IMR-90 (cell line): ENCODE results near the gene FADS6. TPM values are rescaled to one million over a fixed set of nuclear protein-coding genes. Genes with fewer than 3 reads are reported as not detected.
A peak's percentile ranks its signal among the peaks of the same experiment; 100 is the strongest.

Experiments used
- ATAC-seq: fragments of 200-7000 bp; cut with Tn5 transposase; 2 replicates; pipeline ENCODE4 v1.9.1; 2020; ENCODE audit warnings: low read depth, mild to moderate bottlenecking, moderate library complexity
- BruUV-seq: library from RNA; stranded (reverse); fragments of 400-500 nt; replicated peaks from 2 replicates; lab custom pipeline; 2021; lab: Mats Ljungman, UMichigan
- CTCF ChIA-PET: fragments of 300-600 bp; formaldehyde crosslinking; extraction: SDS; loops from one replicate; lab custom pipeline; 2021; ENCODE audit warnings: antibody characterized with exemption; lab: Yijun Ruan, JAX
- POLR2A ChIA-PET: fragments of 300-600 bp; sonication (Branson Sonifier 250); formaldehyde crosslinking; loops from one replicate; lab custom pipeline; 2022; ENCODE audit warnings: antibody characterized with exemption; ENCODE audit not compliant: unreplicated experiment; lab: Charles Lee
- DNase-seq: peaks from one replicate; pipeline ENCODE4 v3.0.0; 2013
- H2AFZ ChIP-seq: replicated peaks from 2 replicates; pipeline ENCODE3; 2013; ENCODE audit warnings: low read length, mild to moderate bottlenecking; ENCODE audit not compliant: poor library complexity
- H2AK5ac ChIP-seq: 2 replicates; pipeline ENCODE4 v1.6.1; 2013; ENCODE audit warnings: low read depth, low read length, inconsistent platforms
- H2AK9ac ChIP-seq: replicated peaks from 2 replicates; pipeline ENCODE3; 2013; ENCODE audit warnings: mild to moderate bottlenecking, low read depth, low read length, moderate library complexity; ENCODE audit not compliant: poor library complexity
- H2BK120ac ChIP-seq: 2 replicates; pipeline ENCODE4 v1.6.1; 2013; ENCODE audit warnings: low read depth, low read length, inconsistent platforms
- H2BK15ac ChIP-seq: 3 replicates; pipeline ENCODE4 v1.6.1; 2013; ENCODE audit warnings: low read depth, low read length, inconsistent platforms
- H2BK20ac ChIP-seq: 2 replicates; pipeline ENCODE4 v1.6.1; 2013; ENCODE audit warnings: low read depth, mild to moderate bottlenecking, inconsistent platforms, low read length, moderate library complexity
- H2BK5ac ChIP-seq: 2 replicates; pipeline ENCODE4 v1.6.1; 2013; ENCODE audit warnings: mild to moderate bottlenecking, low read depth, low read length, inconsistent platforms; ENCODE audit not compliant: poor library complexity, severe bottlenecking
- H3K14ac ChIP-seq: replicated peaks from 2 replicates; pipeline ENCODE4 v1.6.1; 2013; ENCODE audit warnings: low read depth, low read length, inconsistent platforms
- H3K18ac ChIP-seq: 2 replicates; pipeline ENCODE4 v1.6.1; 2013; ENCODE audit warnings: low read depth, low read length, control low read depth
- H3K23ac ChIP-seq: 2 replicates; pipeline ENCODE4 v1.6.1; 2013; ENCODE audit warnings: low read depth, low read length, inconsistent platforms
- H3K27ac ChIP-seq: 2 replicates; pipeline ENCODE4 v1.5.1; 2013; ENCODE audit warnings: mild to moderate bottlenecking, control low read depth, low read length; ENCODE audit not compliant: insufficient read depth
- H3K27me3 ChIP-seq: 2 replicates; pipeline ENCODE4 v1.6.1; 2013; ENCODE audit warnings: low read length; ENCODE audit not compliant: control insufficient read depth, insufficient read depth
- H3K36me3 ChIP-seq: 2 replicates; pipeline ENCODE4 v1.6.1; 2013; ENCODE audit warnings: low read length, mixed read lengths; ENCODE audit not compliant: control insufficient read depth, insufficient read depth
- H3K4ac ChIP-seq: 2 replicates; pipeline ENCODE4 v1.6.1; 2013; ENCODE audit warnings: low read depth, low read length, inconsistent platforms
- H3K4me1 ChIP-seq: 2 replicates; pipeline ENCODE4 v1.6.1; 2013; ENCODE audit warnings: low read length, mixed read lengths; ENCODE audit not compliant: control insufficient read depth, insufficient read depth
- H3K4me2 ChIP-seq: 2 replicates; pipeline ENCODE4 v1.6.1; 2013; ENCODE audit warnings: low read depth, mild to moderate bottlenecking, control low read depth, low read length, moderate library complexity
- H3K4me3 ChIP-seq: 2 replicates; pipeline ENCODE4 v1.5.1; 2013; ENCODE audit warnings: low read depth, mild to moderate bottlenecking, control low read depth, low read length, moderate library complexity; ENCODE audit not compliant: insufficient read depth
- H3K56ac ChIP-seq: 2 replicates; pipeline ENCODE4 v1.6.1; 2013; ENCODE audit warnings: low read length, inconsistent platforms; ENCODE audit not compliant: insufficient read depth; ENCODE audit errors: extremely low read depth
- H3K79me1 ChIP-seq, 2 experiments: 2 replicates each; pipeline ENCODE4 v1.6.1; 2013; ENCODE audit warnings: low read length in 2 of 2, inconsistent platforms in 1 of 2, low read depth in 1 of 2
- H3K9ac ChIP-seq: 2 replicates; pipeline ENCODE4 v1.6.1; 2013; ENCODE audit warnings: low read depth, low read length, control low read depth
- H3K9me1 ChIP-seq: 2 replicates; pipeline ENCODE4 v1.6.1; 2013; ENCODE audit warnings: low read length, inconsistent platforms; ENCODE audit not compliant: insufficient read depth
- H3K9me3 ChIP-seq: 2 replicates; pipeline ENCODE4 v1.6.1; 2013; ENCODE audit warnings: low read length; ENCODE audit not compliant: control insufficient read depth, insufficient read depth
- H4K20me1 ChIP-seq: 2 replicates; pipeline ENCODE4 v1.6.1; 2013; ENCODE audit warnings: low read length, inconsistent platforms; ENCODE audit not compliant: insufficient read depth
- H4K5ac ChIP-seq: 2 replicates; pipeline ENCODE4 v1.6.1; 2013; ENCODE audit warnings: mild to moderate bottlenecking, low read depth, low read length, control low read depth
- H4K8ac ChIP-seq, 2 experiments: 2 replicates each; pipeline ENCODE4 v1.6.1; 2013; ENCODE audit warnings: low read depth in 2 of 2, low read length in 2 of 2, control low read depth in 1 of 2, inconsistent platforms in 1 of 2
- H4K91ac ChIP-seq: 2 replicates; pipeline ENCODE4 v1.6.1; 2013; ENCODE audit warnings: low read depth, low read length, inconsistent platforms; ENCODE audit not compliant: insufficient read depth
- CHD1 ChIP-seq: IDR thresholded peaks from 2 replicates; pipeline ENCODE4 v1.6.1; 2012; ENCODE audit warnings: low read depth, low read length, improper control_type of control experiment
- CTCF ChIP-seq: conservative IDR thresholded peaks from 2 replicates; pipeline ENCODE4 v1.5.1; 2012; ENCODE audit warnings: mild to moderate bottlenecking, low read depth, low read length, improper control_type of control experiment
- ELK1 ChIP-seq: fragments of 150-350 bp; IDR thresholded peaks from 2 replicates; pipeline ENCODE4 v1.6.1; 2016; ENCODE audit warnings: low read depth, mild to moderate bottlenecking, low read length, moderate library complexity, borderline replicate concordance
- NFE2L2 ChIP-seq: fragments of 150-350 bp; IDR thresholded peaks from 2 replicates; pipeline ENCODE4 v1.6.1; 2016; ENCODE audit warnings: low read depth, mild to moderate bottlenecking, low read length
- RFX5 ChIP-seq: IDR thresholded peaks from 2 replicates; pipeline ENCODE4 v1.8.0; 2012; ENCODE audit warnings: low read depth, mild to moderate bottlenecking, low read length, moderate library complexity
- USF2 ChIP-seq: fragments of 150-350 bp; IDR thresholded peaks from 2 replicates; pipeline ENCODE4 v1.6.1; 2017; ENCODE audit warnings: mild to moderate bottlenecking, antibody characterized with exemption, low read length, low read depth
- WGBS, 2 experiments: methylation state at CpG; one replicate each; pipeline versions ENCODE4 v1.1.5 to v1.1.7; 2013; ENCODE audit warnings: missing lambda C conversion rate in 2 of 2; ENCODE audit not compliant: insufficient read length in 1 of 2; ENCODE audit errors: extremely low coverage in 2 of 2; 5-methylcytosine and 5-hydroxymethylcytosine counted together
- dilution Hi-C: fragments of 300-500 bp; cut with HindIII; formaldehyde crosslinking; loops from one replicate; pipeline ENCODE4 v1.14.3; 2018; ENCODE audit warnings: low sequenced_read_pairs; ENCODE audit not compliant: unreplicated experiment
- in situ Hi-C: fragments of 300-500 bp; cut with MboI; formaldehyde crosslinking; loops from 3 replicates; pipeline ENCODE4 v1.14.3; 2019; ENCODE audit warnings: low sequenced_read_pairs, inconsistent platforms, mixed read lengths
- intact Hi-C: fragments of 100-400 bp; cut with micrococcal nuclease; formaldehyde crosslinking; loops from 2 replicates; pipeline ENCODE4 v1.10.0; 2022
- polyA plus RNA-seq, 3 experiments: library from polyadenylated mRNA; depleted of rRNA; stranded (reverse); fragments of >200 nt; gene quantifications; 2 replicates each; pipeline ENCODE4 v1.2.3, GENCODE V29; 2012; ENCODE audit warnings: low replicate concordance in 1 of 3
- total RNA-seq: library from RNA; depleted of rRNA; stranded (reverse); fragments of >200 nt; gene quantifications from 2 replicates; pipeline ENCODE4 v1.2.3, GENCODE V29; 2012

The FADS6 gene
- total and polyA plus RNA-seq, 2 of the 4 experiments (the other 2 are of a cell fraction) = not detected

- Histone ChIP-seq H3K36me3 (no peaks in the 10 kb centered on the region), H3K14ac (no peak overlapping the region), H3K27ac (no peak overlapping the region), H3K4me2 (no peak overlapping the region), H3K27me3 (peaks cover 74% of the 10 kb centered on the region), H3K4me3 (no peak overlapping the region), H2BK15ac (no peak overlapping the region), H3K4me1 (no peaks in the 10 kb centered on the region), H2AK5ac (no peak overlapping the region), H3K56ac (no peak overlapping the region), H3K79me1 (no peaks in the 10 kb centered on the region), H4K8ac (no peak overlapping the region), H3K9me3 (no peaks in the 10 kb centered on the region), H3K4ac (no peak overlapping the region), H2BK120ac (no peak overlapping the region), H3K18ac (no peak overlapping the region), H2AFZ (no peak overlapping the region), H2BK20ac (no peak overlapping the region), H3K9me1 (no peaks in the 10 kb centered on the region), H4K5ac (no peak overlapping the region), H3K23ac (no peak overlapping the region), H2BK5ac (no peak overlapping the region), H2AK9ac (no peak overlapping the region), H3K9ac (no peak overlapping the region), H4K20me1 (no peaks in the 10 kb centered on the region), H4K91ac (no peak overlapping the region)
- in situ Hi-C loops = no loop called here
- ChIA-PET POLR2A (no interaction called here), CTCF (interaction anchor here (1.5 kb wide), 1 partner anchor 22 kb away, joined by 3 read pairs; no protein-coding TSS in a partner anchor)
- intact Hi-C loops = no loop called here
- 0% methylated on average over 1 of the region's 11 CpGs; no CpG with 5 or more reads in 1 of the 2 experiments for WGBS, 2 experiments
- DNase-seq = no peak
- dilution Hi-C loops = no loop called here
- peak; percentile 37; the same call in 1 of the 2 replicates for ATAC-seq
- TF ChIP-seq CHD1 (no peak), CTCF (no peak), USF2 (no peak), NFE2L2 (no peak), ELK1 (no peak), RFX5 (no peak)
- no TSS peak for BruUV-seq
These were observed 43.9 kb upstream of the FADS6 start for GRCh38 chr17:74937064-74938051.
